ENCODE measurements around the gene TTC34. TPM values are rescaled to one million over a fixed set of nuclear protein-coding genes. Genes with fewer than 3 reads are reported as not detected.

TTC34 gene
- total and polyA plus RNA-seq, 2 of the 13 experiments (the other 11 are each of a cell fraction or from before 2014, with no cell fraction given): 0.07 to 0.11 TPM

DNA sequence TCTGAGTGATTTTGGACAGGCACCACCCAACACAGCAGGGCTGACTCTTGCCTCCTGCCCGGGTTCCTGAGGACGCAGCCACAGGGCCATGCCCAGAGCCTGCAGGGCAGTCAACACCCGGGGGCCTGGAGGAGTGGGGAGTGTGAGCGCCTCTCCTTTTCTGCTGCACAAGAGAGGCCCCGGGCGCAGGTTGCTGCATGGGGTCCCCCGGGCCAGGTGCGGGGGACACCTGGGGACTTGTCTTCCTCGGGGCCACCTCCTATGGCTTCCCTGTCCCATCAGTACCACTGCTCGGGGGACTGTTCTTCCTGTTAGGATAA lies 6.9 kb upstream of the TTC34 start:
- Histone ChIP-seq H3K79me2 (ENCODE audit: insufficient read depth, low read length) (no peaks in the 10 kb centered on the region), H4K20me1 (ENCODE audit: insufficient read depth, low read length) (no peaks in the 10 kb centered on the region), H3K36me3 (replicated peaks in 1 of 2; ENCODE audit: control insufficient read depth in 1 of 2, insufficient read depth in 2 of 2, low read length in 2 of 2) (no peaks in the 10 kb centered on the region), H2AFZ (ENCODE audit: low read length) (no peak overlapping the region), H3K9me3 (ENCODE audit: low read length) (no peaks in the 10 kb centered on the region; the same call in 1 of the 2 replicates), H3K4me2 (ENCODE audit: low read depth, low read length) (no peak overlapping the region), H3K27ac (ENCODE audit: extremely low read length, insufficient read depth, low read length) (no peak overlapping the region), H3K27me3 (ENCODE audit: control insufficient read depth in 1 of 2, insufficient read depth in 2 of 2, low read length in 2 of 2) (peaks cover 19 to 63% of the 10 kb centered on the region in 2 experiments), H3K4me1 (ENCODE audit: insufficient read depth, low read length) (peaks cover 17% of the 10 kb centered on the region), H3K4me3 (replicated peaks in 1 of 3; ENCODE audit: insufficient read depth in 1 of 3, low read depth in 2 of 3, low read length in 3 of 3) (no peak overlapping the region), H3K9ac (ENCODE audit: insufficient read depth, low read depth, low read length) (no peak overlapping the region)
- TF ChIP-seq E2F5 (CRISPR knock-in tag; conservative IDR thresholded peaks at IDR 0.05) (no peak), HNRNPLL (IDR thresholded peaks at IDR 0.05; ENCODE audit: low read depth, low read length, poor library complexity, severe bottlenecking) (peak; percentile 6)
- DNase-seq (ENCODE audit: low spot score): no peak
- WGBS (ENCODE audit: low lambda C conversion rate): 0% methylated on average over 3 of the region's 10 CpGs
- ChIA-PET CTCF (ENCODE audit: low intra/inter-chr PET ratio, low total read pairs) (no interaction called here), POLR2A (no interaction called here)
- no TSS peak for BruUV-seq (replicated peaks)
- intact Hi-C loops (cut with micrococcal nuclease; ENCODE audit: unreplicated experiment): no loop called here
- FAIRE-seq: no peak
- ATAC-seq: no peak
- in situ Hi-C loops (cut with HindIII; ENCODE audit: extremely low pct_ligation_motif_present, low pct_unique_long_range_greater_than_20kb): no loop called here

GRCh38 chr1:2807678-2808385 lies 6.3 kb upstream of the TTC34 start:
- BruUV-seq (replicated peaks): no TSS peak
- H3K27me3 ChIP-seq (ENCODE audit: control insufficient read depth in 1 of 2, insufficient read depth in 2 of 2, low read length in 2 of 2): peaks cover 21 to 68% of the 10 kb centered on the region in 2 experiments
- no peak for DNase-seq (ENCODE audit: low spot score)
- no peak overlapping the region for H2AFZ ChIP-seq (ENCODE audit: low read length)
- peaks cover 17% of the 10 kb centered on the region for H3K4me1 ChIP-seq (ENCODE audit: insufficient read depth, low read length)
- no peaks in the 10 kb centered on the region for H4K20me1 ChIP-seq (ENCODE audit: insufficient read depth, low read length)
- 28% methylated on average over 11 of the region's 30 CpGs for WGBS (ENCODE audit: low lambda C conversion rate)
- no peak overlapping the region for H3K4me2 ChIP-seq (ENCODE audit: low read depth, low read length)
- intact Hi-C loops (cut with micrococcal nuclease; ENCODE audit: unreplicated experiment): no loop called here
- H3K4me3 ChIP-seq (replicated peaks in 1 of 3; ENCODE audit: insufficient read depth in 1 of 3, low read depth in 2 of 3, low read length in 3 of 3): no peak overlapping the region
- in situ Hi-C loops (cut with HindIII; ENCODE audit: extremely low pct_ligation_motif_present, low pct_unique_long_range_greater_than_20kb): no loop called here
- no peak for FAIRE-seq
- peak; percentile 5 for TF ChIP-seq HNRNPLL (IDR thresholded peaks at IDR 0.05; ENCODE audit: low read depth, low read length, poor library complexity, severe bottlenecking)
- no peak for TF ChIP-seq ZNF557 (CRISPR knock-in tag; IDR thresholded peaks at IDR 0.05)
- H3K27ac ChIP-seq (ENCODE audit: extremely low read length, insufficient read depth, low read length): no peak overlapping the region
- H3K9me3 ChIP-seq (ENCODE audit: low read length): no peaks in the 10 kb centered on the region; the same call in 1 of the 2 replicates
- ChIA-PET CTCF (ENCODE audit: low intra/inter-chr PET ratio, low total read pairs) (no interaction called here), POLR2A (no interaction called here)
- no peak overlapping the region for H3K9ac ChIP-seq (ENCODE audit: insufficient read depth, low read depth, low read length)
- H3K36me3 ChIP-seq (replicated peaks in 1 of 2; ENCODE audit: control insufficient read depth in 1 of 2, insufficient read depth in 2 of 2, low read length in 2 of 2): no peaks in the 10 kb centered on the region
- H3K79me2 ChIP-seq (ENCODE audit: insufficient read depth, low read length): no peaks in the 10 kb centered on the region
- no peak for ATAC-seq

Measured in HepG2 (cell line).